Transverse colon (tissue), 3 donors: ENCODE results near the gene TUB.

ENCODE experiments used
- POLR2A ChIP-seq: fragments of 450-650 bp; IDR thresholded peaks from one replicate; pipeline ENCODE4 v1.6.1; 2016; ENCODE audit warnings: antibody characterized with exemption, mild to moderate bottlenecking, moderate library complexity
- TF ChIP-seq, protein P1 (sequence below), 5 experiments: fragments of 200-600 bp in 3 of 5; fragments of 450-650 bp in 2 of 5; sonication (generic) in 3 of 5; IDR thresholded peaks; 1 replicate in 2 of 5; 2 replicates in 3 of 5; pipeline ENCODE4 v1.5.1; 2016 to 2017; ENCODE audit warnings: antibody characterized with exemption in 5 of 5, inconsistent platforms in 3 of 5, mild to moderate bottlenecking in 2 of 5, moderate library complexity in 1 of 5

DNA sequence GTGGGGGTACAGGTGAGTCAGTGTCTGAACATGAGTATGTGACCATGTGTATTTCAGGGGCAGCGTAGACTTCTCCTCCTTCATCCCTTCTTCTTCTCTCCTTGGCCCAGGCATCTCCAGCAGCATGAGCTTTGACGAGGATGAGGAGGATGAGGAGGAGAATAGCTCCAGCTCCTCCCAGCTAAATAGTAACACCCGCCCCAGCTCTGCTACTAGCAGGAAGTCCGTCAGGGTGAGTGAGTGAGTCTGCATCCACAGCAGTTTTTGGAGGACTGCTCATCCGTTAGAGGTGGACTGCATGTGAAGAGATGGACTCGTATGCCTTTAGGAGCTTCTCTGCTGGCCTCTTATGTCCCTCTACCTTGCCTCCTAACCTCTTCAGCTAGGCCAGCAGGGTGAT, 15.6 kb downstream of the TUB start:
- no peak for TF ChIP-seq POLR2A
- TF ChIP-seq, protein P1, sequence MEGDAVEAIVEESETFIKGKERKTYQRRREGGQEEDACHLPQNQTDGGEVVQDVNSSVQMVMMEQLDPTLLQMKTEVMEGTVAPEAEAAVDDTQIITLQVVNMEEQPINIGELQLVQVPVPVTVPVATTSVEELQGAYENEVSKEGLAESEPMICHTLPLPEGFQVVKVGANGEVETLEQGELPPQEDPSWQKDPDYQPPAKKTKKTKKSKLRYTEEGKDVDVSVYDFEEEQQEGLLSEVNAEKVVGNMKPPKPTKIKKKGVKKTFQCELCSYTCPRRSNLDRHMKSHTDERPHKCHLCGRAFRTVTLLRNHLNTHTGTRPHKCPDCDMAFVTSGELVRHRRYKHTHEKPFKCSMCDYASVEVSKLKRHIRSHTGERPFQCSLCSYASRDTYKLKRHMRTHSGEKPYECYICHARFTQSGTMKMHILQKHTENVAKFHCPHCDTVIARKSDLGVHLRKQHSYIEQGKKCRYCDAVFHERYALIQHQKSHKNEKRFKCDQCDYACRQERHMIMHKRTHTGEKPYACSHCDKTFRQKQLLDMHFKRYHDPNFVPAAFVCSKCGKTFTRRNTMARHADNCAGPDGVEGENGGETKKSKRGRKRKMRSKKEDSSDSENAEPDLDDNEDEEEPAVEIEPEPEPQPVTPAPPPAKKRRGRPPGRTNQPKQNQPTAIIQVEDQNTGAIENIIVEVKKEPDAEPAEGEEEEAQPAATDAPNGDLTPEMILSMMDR (IDR thresholded peaks at IDR 0.05): no peak
